Measurements from ENCODE around the gene GMDS. TPM values are rescaled to one million over a fixed set of nuclear protein-coding genes. Genes with fewer than 3 reads are reported as not detected.

GMDS gene
- total and polyA plus RNA-seq, 2 donors (not counting 3 experiments of a cell fraction or from before 2014, with no cell fraction given), result 9.8 to 23.5 TPM

DNA sequence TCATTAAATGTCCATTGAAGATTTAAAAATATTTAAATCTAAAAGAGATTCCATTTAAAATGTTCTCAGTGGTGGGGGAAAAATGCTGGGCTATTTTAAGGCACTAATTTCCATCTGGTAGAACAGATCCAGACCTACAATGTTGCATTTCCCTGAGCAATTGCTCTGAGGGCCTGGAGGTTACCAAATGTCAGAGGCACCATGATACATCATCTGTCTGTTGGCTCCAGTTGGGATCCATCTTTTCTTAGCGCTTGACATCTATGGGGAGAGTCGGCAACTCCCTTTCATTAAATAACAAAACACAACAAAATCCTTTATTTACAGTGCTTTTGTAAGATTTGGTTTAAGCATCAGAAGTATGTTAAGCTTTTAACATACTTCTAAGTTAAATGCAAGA lies 411.2 kb downstream of the GMDS start:
- Histone ChIP-seq H3K36me3 (ENCODE audit: control insufficient read depth in 2 of 2, extremely low read depth in 1 of 2, insufficient read depth in 2 of 2, low read length in 2 of 2) (no peaks in the 10 kb centered on the region), H3K9me3 (replicated peaks; ENCODE audit: control insufficient read depth, insufficient read depth, low read length) (no peaks in the 10 kb centered on the region), H3K4me2 (ENCODE audit: insufficient read depth, low read length) (no peak overlapping the region), H3K9ac (replicated peaks; ENCODE audit: extremely low read depth, insufficient read depth, low read length) (no peak overlapping the region), H4K20me1 (replicated peaks; ENCODE audit: control insufficient read depth, extremely low read depth, insufficient read depth, low read length) (no peaks in the 10 kb centered on the region), H3K4me1 (ENCODE audit: control insufficient read depth, extremely low read depth, insufficient read depth, low read length) (peaks cover 31% of the 10 kb centered on the region), H3K79me2 (ENCODE audit: control insufficient read depth, insufficient read depth, low read length) (no peaks in the 10 kb centered on the region), H3K27me3 (ENCODE audit: control insufficient read depth in 2 of 2, insufficient read depth in 2 of 2, low read length in 2 of 2) (no peaks in the 10 kb centered on the region), H3K27ac (ENCODE audit: insufficient read depth, low read depth, low read length) (no peak overlapping the region), H3K9me1 (replicated peaks; ENCODE audit: control insufficient read depth, extremely low read depth, insufficient read depth, low read length) (no peaks in the 10 kb centered on the region), H3K4me3 (replicated peaks in 1 of 3; ENCODE audit: insufficient read depth in 1 of 3, low read depth in 1 of 3, low read length in 3 of 3) (no peak overlapping the region), H2AFZ (ENCODE audit: low read depth, low read length) (no peak overlapping the region)
- DNase-seq (ENCODE audit: low read depth, low spot score) (no peak), FAIRE-seq (no peak)
- dilution Hi-C loops (cut with MboI; ENCODE audit: extremely low pct_ligation_motif_present, low sequenced_read_pairs), result no loop called here
- ChIA-PET CTCF (interaction anchor here (1.0 to 1.6 kb wide), 2 partner anchors 29 to 520 kb away, joined by 3 to 4 read pairs; no protein-coding TSS in a partner anchor), POLR2A (no interaction called here)
- intact Hi-C loops (cut with micrococcal nuclease), result no loop called here
- no peak for TF ChIP-seq EZH2 (IDR thresholded peaks at IDR 0.05; ENCODE audit: borderline replicate concordance, low read depth, low read length, severe bottlenecking)
- TF ChIP-seq POLR2A (IDR thresholded peaks at IDR 0.05; ENCODE audit: low read depth, low read length), result no peak
- TF ChIP-seq JUN (IDR thresholded peaks at IDR 0.05; ENCODE audit: borderline replicate concordance, insufficient read depth, insufficient read length, low read depth), result no peak
- TF ChIP-seq MYC (IDR thresholded peaks at IDR 0.05; ENCODE audit: low read depth, low read length), result no peak
- no TSS peak for BruUV-seq (replicated peaks)

DNA sequence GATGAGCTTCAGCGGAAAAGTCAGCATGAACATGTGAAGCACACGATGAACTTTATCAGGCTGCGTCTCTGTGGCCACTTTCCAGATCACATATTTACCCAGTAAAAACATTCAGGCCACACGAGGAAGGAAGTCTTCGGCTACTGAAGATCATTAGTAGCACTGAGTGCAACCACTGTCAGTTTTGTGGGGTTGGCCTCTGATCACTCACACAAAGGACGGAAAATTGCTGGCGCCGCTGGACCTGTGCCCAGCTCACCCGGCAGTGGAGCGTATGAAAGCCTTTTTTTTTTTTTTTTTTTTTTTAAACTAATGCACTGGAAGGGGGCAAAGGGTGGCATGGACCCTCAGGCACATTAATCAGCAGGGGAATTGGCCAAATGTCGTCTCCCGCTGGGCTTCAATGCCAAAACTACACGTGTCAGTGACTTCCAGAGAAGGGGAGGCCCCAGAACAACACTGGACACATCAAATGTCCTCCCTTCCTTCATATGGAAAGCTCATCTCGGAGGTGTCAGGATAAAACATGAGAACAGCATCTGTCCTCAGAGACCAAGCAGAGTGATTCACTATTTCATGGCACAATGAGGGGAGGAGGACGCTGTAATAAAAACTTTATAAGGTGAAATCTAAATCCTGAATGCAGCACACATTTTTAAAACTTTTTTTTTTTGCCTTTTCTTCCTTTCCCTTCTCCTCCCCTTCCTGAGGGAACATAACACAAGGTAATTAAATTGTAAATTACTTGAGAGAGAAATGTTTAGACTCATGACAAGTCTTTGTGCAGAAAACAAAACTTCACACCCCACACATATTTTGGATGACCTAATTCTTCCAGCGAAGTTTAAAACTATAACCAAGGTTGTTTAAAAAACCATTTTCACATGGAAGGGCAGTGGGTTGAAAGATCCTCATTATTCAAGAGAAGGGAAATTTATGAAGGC lies 412.3 kb downstream of the GMDS start:
- Histone ChIP-seq H3K36me3 (ENCODE audit: control insufficient read depth in 2 of 2, extremely low read depth in 1 of 2, insufficient read depth in 2 of 2, low read length in 2 of 2) (no peaks in the 10 kb centered on the region), H3K79me2 (ENCODE audit: control insufficient read depth, insufficient read depth, low read length) (no peaks in the 10 kb centered on the region), H3K4me1 (ENCODE audit: control insufficient read depth, extremely low read depth, insufficient read depth, low read length) (peaks cover 23% of the 10 kb centered on the region), H3K9ac (replicated peaks; ENCODE audit: extremely low read depth, insufficient read depth, low read length) (peak overlapping the region; percentile 1), H3K9me3 (replicated peaks; ENCODE audit: control insufficient read depth, insufficient read depth, low read length) (no peaks in the 10 kb centered on the region), H2AFZ (ENCODE audit: low read depth, low read length) (peak overlapping the region; percentile 67), H4K20me1 (replicated peaks; ENCODE audit: control insufficient read depth, extremely low read depth, insufficient read depth, low read length) (no peaks in the 10 kb centered on the region), H3K9me1 (replicated peaks; ENCODE audit: control insufficient read depth, extremely low read depth, insufficient read depth, low read length) (no peaks in the 10 kb centered on the region), H3K4me2 (ENCODE audit: insufficient read depth, low read length) (peak overlapping the region; percentile 21), H3K4me3 (replicated peaks in 1 of 3; ENCODE audit: insufficient read depth in 1 of 3, low read depth in 1 of 3, low read length in 3 of 3) (peak overlapping the region in 1 of 3 experiments; percentile 2), H3K27ac (ENCODE audit: insufficient read depth, low read depth, low read length) (peak overlapping the region; percentile 30), H3K27me3 (ENCODE audit: control insufficient read depth in 2 of 2, insufficient read depth in 2 of 2, low read length in 2 of 2) (no peaks in the 10 kb centered on the region)
- peak; percentile 91 for DNase-seq (ENCODE audit: low read depth, low spot score)
- intact Hi-C loops (cut with micrococcal nuclease) (loop anchor here (2.0 kb wide), 1 partner anchor 70 kb away; no protein-coding TSS in a partner anchor), dilution Hi-C loops (cut with MboI; ENCODE audit: extremely low pct_ligation_motif_present, low sequenced_read_pairs) (no loop called here)
- TF ChIP-seq MYC (IDR thresholded peaks at IDR 0.05; ENCODE audit: low read depth, low read length), result no peak
- TF ChIP-seq, protein P1, sequence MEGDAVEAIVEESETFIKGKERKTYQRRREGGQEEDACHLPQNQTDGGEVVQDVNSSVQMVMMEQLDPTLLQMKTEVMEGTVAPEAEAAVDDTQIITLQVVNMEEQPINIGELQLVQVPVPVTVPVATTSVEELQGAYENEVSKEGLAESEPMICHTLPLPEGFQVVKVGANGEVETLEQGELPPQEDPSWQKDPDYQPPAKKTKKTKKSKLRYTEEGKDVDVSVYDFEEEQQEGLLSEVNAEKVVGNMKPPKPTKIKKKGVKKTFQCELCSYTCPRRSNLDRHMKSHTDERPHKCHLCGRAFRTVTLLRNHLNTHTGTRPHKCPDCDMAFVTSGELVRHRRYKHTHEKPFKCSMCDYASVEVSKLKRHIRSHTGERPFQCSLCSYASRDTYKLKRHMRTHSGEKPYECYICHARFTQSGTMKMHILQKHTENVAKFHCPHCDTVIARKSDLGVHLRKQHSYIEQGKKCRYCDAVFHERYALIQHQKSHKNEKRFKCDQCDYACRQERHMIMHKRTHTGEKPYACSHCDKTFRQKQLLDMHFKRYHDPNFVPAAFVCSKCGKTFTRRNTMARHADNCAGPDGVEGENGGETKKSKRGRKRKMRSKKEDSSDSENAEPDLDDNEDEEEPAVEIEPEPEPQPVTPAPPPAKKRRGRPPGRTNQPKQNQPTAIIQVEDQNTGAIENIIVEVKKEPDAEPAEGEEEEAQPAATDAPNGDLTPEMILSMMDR (IDR thresholded peaks at IDR 0.05; ENCODE audit: extremely low read depth in 1 of 2, insufficient read depth in 1 of 2, low read depth in 1 of 2, low read length in 2 of 2), result no peak
- no peak for TF ChIP-seq MAX (IDR thresholded peaks at IDR 0.05; ENCODE audit: insufficient read depth, insufficient read length)
- no peak for TF ChIP-seq JUN (IDR thresholded peaks at IDR 0.05; ENCODE audit: borderline replicate concordance, insufficient read depth, insufficient read length, low read depth)
- peak; percentile 46 for TF ChIP-seq FOS (IDR thresholded peaks at IDR 0.05; ENCODE audit: borderline replicate concordance, insufficient read depth, low read length)
- TF ChIP-seq POLR2A (IDR thresholded peaks at IDR 0.05; ENCODE audit: low read depth, low read length), result no peak
- TF ChIP-seq GATA2 (IDR thresholded peaks at IDR 0.05; ENCODE audit: insufficient read depth, insufficient read length, low read depth, low read length), result peak; percentile 59
- peak; percentile 72 for TF ChIP-seq POLR2AphosphoS5 (IDR thresholded peaks at IDR 0.05; ENCODE audit: insufficient read depth, low read depth, low read length)
- no peak for TF ChIP-seq EZH2 (IDR thresholded peaks at IDR 0.05; ENCODE audit: borderline replicate concordance, low read depth, low read length, severe bottlenecking)
- no TSS peak for BruUV-seq (replicated peaks)
- POLR2A ChIA-PET, result interaction anchor here (0.6 to 1.0 kb wide), 3 partner anchors 9 to 166 kb away, joined by 4 to 7 read pairs (median 6); no protein-coding TSS in a partner anchor
- CTCF ChIA-PET, result interaction anchor here (1.0 to 2.7 kb wide), 4 partner anchors 12 to 521 kb away, joined by 3 to 15 read pairs (median 4); no protein-coding TSS in a partner anchor
- FAIRE-seq, result peak; percentile 97

Measured in endothelial cell of umbilical vein (primary cell).